GM10266 (cell line): ENCODE data around the gene ECM2.
A peak's percentile ranks its signal among the peaks of the same experiment; 100 is the strongest.

Source experiments
- DNase-seq: peaks from one replicate; pipeline ENCODE4 v3.0.0; 2012; ENCODE audit errors: extremely low spot score
- CTCF ChIP-seq: IDR thresholded peaks from 2 replicates; pipeline ENCODE4 v1.5.1; 2012; ENCODE audit warnings: mild to moderate bottlenecking, low read depth; ENCODE audit not compliant: control insufficient read depth, insufficient read depth; ENCODE audit errors: missing control alignments

The ECM2 gene

GRCh38 chr9:92538541-92538940 is 2.8 kb upstream of the ECM2 start:
- DNase-seq: no peak
- TF ChIP-seq CTCF: no peak

- DNase-seq: peak; percentile 16
- TF ChIP-seq CTCF: no peak
Observed at GRCh38 chr9:92534674-92535073, 1.1 kb downstream of the ECM2 start.

GRCh38 chr9:92534204-92534603 is 1.6 kb downstream of the ECM2 start:
- DNase-seq: no peak
- TF ChIP-seq CTCF: no peak

GRCh38 chr9:92530893-92531292 is 4.9 kb downstream of the ECM2 start:
- no peak for DNase-seq
- TF ChIP-seq CTCF: no peak

GRCh38 chr9:92529124-92529523 is 6.7 kb downstream of the ECM2 start:
- DNase-seq: no peak

GRCh38 chr9:92528522-92528849 is 7.3 kb downstream of the ECM2 start:
- no peak for DNase-seq

More at GRCh38 chr9:92529124-92529523, 6.7 kb downstream of the ECM2 start:
- no peak for TF ChIP-seq CTCF

More at GRCh38 chr9:92528522-92528849, 7.3 kb downstream of the ECM2 start:
- TF ChIP-seq CTCF: no peak
